Ovary (tissue), 3 donors: ENCODE results near the gene GJD3.

ENCODE experiments used
- CTCF ChIP-seq, 3 donors: fragments of 450-650 bp in 2 of 3; fragments of 200-600 bp in 1 of 3; IDR thresholded peaks; one replicate each; pipeline versions ENCODE4 v1.5.1 to v1.8.0; 2016 to 2022; ENCODE audit warnings: antibody characterized with exemption in 3 of 3, mild to moderate bottlenecking in 1 of 3
- POLR2A ChIP-seq: fragments of 450-650 bp; IDR thresholded peaks from one replicate; pipeline ENCODE4 v1.6.1; 2017; ENCODE audit warnings: antibody characterized with exemption, mild to moderate bottlenecking, moderate library complexity
- donor health status: DM: no; HTN: no; CAD: no.

GRCh38 chr17:40362696-40363110, 1.8 kb downstream of the GJD3 start:
- TF ChIP-seq CTCF (IDR thresholded peaks at IDR 0.05) = peak in 1 of 3 donors; percentile 14
- TF ChIP-seq POLR2A = no peak
